COLO668 (cell line): ENCODE results near the gene ITSN1.

Experiments
- DNase-seq: peaks from one replicate; lab custom pipeline; 2025; ENCODE audit not compliant: unreplicated experiment; lab: John Stamatoyannopoulos, UW

ITSN1 gene

GRCh38 chr21:33680870-33681269 lies 38.6 kb downstream of the ITSN1 start:
- no peak for DNase-seq

- DNase-seq: no peak
These were observed 40.8 kb downstream of the ITSN1 start for GRCh38 chr21:33682992-33683627.

- DNase-seq: no peak
These were observed 41.8 kb downstream of the ITSN1 start for GRCh38 chr21:33684068-33684467.

- no peak for DNase-seq
These were observed 42.7 kb downstream of the ITSN1 start for GRCh38 chr21:33684923-33685560.

- DNase-seq: no peak
These were observed 43.4 kb downstream of the ITSN1 start for GRCh38 chr21:33685613-33686197.

GRCh38 chr21:33686386-33686785 lies 44.1 kb downstream of the ITSN1 start:
- DNase-seq: no peak

- no peak for DNase-seq
These were observed 45.3 kb downstream of the ITSN1 start for GRCh38 chr21:33687634-33688033.

- no peak for DNase-seq
These were observed 46.1 kb downstream of the ITSN1 start for GRCh38 chr21:33688353-33688752.

- DNase-seq: no peak
These were observed 48.6 kb downstream of the ITSN1 start for GRCh38 chr21:33690874-33691273.

GRCh38 chr21:33691945-33692603 lies 49.8 kb downstream of the ITSN1 start:
- no peak for DNase-seq

GRCh38 chr21:33695813-33696212 lies 53.5 kb downstream of the ITSN1 start:
- DNase-seq: no peak

GRCh38 chr21:33696465-33696864 lies 54.2 kb downstream of the ITSN1 start:
- no peak for DNase-seq

GRCh38 chr21:33698087-33698860 lies 56.0 kb downstream of the ITSN1 start:
- no peak for DNase-seq

GRCh38 chr21:33699277-33699676 lies 57.0 kb downstream of the ITSN1 start:
- no peak for DNase-seq

- DNase-seq: no peak
These were observed 58.2 kb downstream of the ITSN1 start for GRCh38 chr21:33700491-33700890.

- no peak for DNase-seq
These were observed 61.7 kb downstream of the ITSN1 start for GRCh38 chr21:33703750-33704606.

GRCh38 chr21:33707846-33708245 lies 65.5 kb downstream of the ITSN1 start:
- no peak for DNase-seq

- DNase-seq: no peak
These were observed 66.6 kb downstream of the ITSN1 start for GRCh38 chr21:33708874-33709273.

- no peak for DNase-seq
These were observed 69.9 kb downstream of the ITSN1 start for GRCh38 chr21:33712022-33712803.

GRCh38 chr21:33721081-33721480 lies 78.8 kb downstream of the ITSN1 start:
- DNase-seq: no peak
